ENCODE data around the gene IGFN1.

IGFN1 gene

DNA sequence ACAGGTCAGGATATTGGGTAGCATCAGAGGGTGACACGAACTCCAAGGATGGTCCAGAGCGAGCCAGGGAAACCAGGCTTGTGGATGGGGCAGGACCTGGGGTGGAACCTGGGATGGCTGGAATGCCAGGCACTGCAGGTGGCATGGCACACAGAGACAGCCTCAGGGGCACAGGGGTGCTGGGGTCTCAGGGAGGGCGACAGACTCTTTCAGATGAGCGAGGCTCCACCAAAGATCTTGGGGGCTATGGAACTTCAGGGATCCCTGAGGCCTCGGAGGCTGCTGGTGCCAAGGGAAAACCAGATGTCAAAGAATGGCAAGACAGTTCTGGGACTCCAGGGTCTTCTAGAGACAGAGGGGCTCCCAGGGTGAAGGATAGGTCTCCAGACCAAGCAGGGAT, 21.4 kb downstream of the IGFN1 start:
- no peak for TF ChIP-seq GATA1 (IDR thresholded peaks at IDR 0.05; ENCODE audit: low read depth, low read length)
- DNase-seq, result no peak

DNA sequence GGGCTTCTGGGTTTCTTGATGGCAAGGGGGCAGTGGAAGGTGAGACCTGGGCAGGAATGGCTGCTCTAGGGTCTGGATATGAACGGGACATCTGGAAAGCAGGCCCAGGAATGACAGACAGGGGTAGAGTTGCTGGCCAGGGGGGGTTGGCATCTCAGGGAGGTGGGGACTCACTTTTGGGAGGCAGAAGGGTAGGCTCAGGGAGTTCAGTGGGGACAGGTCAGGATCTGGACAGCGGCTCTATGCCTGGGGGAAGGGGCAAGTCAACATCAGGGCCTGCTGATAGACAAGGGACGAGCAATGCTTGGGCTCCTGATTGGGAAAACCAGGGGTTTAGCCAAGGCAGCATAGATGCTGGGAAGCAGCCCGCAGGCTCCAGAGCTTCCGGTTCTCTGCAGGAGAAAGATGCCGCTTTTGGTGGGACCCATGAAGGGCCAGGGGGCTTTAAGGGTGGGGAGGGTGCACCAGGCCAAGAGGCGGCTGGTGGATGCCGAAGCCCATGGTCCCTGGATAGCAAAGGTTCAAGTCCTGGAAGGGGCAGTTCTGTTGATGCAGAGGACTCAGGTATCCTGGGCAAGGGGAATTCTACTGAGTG, 21.9 kb downstream of the IGFN1 start:
- no peak for DNase-seq
- TF ChIP-seq POLR2A (IDR thresholded peaks at IDR 0.05; ENCODE audit: low read length) (no peak), GATA1 (IDR thresholded peaks at IDR 0.05; ENCODE audit: low read depth, low read length) (no peak)

DNA sequence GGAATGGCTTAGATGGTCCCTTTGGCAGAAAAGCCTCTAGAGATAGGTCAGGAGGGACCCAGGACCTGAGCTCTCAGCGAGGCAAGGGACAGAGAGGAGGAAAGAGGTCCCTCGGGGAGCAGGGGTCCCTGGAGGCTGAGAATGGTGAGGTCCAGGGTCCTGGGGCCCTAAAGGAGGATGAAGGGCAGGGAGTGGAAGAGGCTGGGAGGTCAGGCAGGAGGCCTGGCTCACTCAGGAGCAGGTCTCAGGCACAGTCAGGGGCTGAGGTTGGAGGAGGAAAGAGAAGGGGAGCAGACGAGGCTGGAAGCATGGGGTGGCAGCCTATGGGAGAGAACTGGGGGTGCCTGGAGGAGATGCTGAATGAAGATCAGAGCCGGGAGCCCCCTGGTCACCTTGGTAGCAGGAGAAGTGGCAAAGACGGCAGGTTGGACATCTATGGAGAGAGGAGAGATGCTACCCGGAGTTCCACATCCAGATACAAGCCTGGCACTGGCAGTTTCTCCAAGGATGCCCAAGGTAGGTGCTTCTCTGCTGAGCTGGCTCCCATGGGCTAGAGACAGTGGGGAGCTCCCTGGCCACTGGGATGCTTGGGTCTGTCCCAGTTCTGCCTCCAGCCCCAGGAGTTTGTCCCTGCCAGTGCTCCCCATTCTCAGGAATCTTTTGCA, 22.6 kb downstream of the IGFN1 start:
- no peak for DNase-seq
- TF ChIP-seq POLR2A (IDR thresholded peaks at IDR 0.05; ENCODE audit: low read length) (no peak), GATA1 (IDR thresholded peaks at IDR 0.05; ENCODE audit: low read depth, low read length) (no peak)

DNA sequence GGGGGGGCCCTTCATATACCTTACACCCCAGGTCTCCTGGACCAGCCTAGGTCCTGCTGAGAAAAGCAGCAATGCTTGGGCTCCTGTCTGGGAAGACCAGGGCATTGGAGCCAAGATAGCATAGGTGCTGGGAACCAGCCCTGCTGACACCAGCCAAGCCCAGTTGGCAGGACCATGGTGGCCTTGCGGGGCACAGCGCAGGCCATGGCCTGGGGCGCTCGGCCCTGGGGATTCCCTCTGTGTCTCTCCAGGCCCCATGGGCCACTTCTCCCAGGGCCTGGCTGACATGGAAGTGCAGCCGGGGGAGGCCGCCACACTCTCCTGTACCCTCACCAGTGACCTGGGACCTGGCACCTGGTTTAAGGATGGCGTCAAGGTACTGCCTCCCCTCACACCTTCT, 23.3 kb downstream of the IGFN1 start:
- DNase-seq, result no peak
- no peak for TF ChIP-seq POLR2A (IDR thresholded peaks at IDR 0.05; ENCODE audit: low read length)
- no peak for TF ChIP-seq GATA1 (IDR thresholded peaks at IDR 0.05; ENCODE audit: low read depth, low read length)

DNA sequence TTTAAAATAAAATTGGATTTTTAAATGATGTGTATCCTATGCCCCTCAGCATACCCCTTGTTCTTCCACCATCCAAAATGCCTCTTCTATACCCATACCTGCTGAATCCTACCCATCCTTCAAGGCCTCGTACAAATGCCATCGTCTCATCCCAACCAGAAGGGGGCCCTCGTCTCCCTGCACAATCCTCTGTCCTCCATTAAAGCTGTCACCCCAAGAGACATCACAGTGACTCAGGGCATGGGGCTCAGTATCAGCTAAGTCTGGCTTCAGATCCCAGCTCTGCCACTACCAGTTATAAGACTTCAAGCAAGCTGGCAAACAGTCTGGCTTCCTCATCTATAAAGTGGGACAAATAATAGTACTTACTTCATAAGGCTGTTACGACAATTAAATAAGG, 23.8 kb downstream of the IGFN1 start:
- DNase-seq, result peak; percentile 33 to 46

DNA sequence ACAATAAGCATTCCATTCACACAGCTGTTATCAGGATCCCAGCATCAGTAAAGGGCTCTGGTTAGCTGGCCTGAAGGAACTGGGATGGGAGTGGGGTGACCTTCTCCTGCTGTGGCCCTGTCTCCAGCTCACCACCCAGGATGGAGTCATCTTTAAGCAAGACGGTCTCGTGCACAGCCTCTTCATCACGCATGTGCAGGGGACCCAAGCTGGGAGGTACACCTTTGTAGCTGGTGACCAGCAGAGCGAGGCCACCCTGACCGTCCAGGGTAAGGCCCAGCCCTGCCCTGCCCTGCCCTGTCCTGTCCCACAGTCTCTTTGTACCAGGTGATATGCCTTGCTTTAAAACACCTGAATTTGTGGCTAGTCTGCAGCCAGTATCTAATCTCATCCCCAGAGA, 24.3 kb downstream of the IGFN1 start:
- no peak for DNase-seq
- no peak for TF ChIP-seq POLR2A (IDR thresholded peaks at IDR 0.05; ENCODE audit: low read length)
- TF ChIP-seq GATA1 (IDR thresholded peaks at IDR 0.05; ENCODE audit: low read depth, low read length), result no peak

More for the DNA sequence above, 23.8 kb downstream of the IGFN1 start:
- TF ChIP-seq POLR2A (IDR thresholded peaks at IDR 0.05; ENCODE audit: low read length), result no peak
- TF ChIP-seq GATA1 (IDR thresholded peaks at IDR 0.05; ENCODE audit: low read depth, low read length), result no peak

DNA sequence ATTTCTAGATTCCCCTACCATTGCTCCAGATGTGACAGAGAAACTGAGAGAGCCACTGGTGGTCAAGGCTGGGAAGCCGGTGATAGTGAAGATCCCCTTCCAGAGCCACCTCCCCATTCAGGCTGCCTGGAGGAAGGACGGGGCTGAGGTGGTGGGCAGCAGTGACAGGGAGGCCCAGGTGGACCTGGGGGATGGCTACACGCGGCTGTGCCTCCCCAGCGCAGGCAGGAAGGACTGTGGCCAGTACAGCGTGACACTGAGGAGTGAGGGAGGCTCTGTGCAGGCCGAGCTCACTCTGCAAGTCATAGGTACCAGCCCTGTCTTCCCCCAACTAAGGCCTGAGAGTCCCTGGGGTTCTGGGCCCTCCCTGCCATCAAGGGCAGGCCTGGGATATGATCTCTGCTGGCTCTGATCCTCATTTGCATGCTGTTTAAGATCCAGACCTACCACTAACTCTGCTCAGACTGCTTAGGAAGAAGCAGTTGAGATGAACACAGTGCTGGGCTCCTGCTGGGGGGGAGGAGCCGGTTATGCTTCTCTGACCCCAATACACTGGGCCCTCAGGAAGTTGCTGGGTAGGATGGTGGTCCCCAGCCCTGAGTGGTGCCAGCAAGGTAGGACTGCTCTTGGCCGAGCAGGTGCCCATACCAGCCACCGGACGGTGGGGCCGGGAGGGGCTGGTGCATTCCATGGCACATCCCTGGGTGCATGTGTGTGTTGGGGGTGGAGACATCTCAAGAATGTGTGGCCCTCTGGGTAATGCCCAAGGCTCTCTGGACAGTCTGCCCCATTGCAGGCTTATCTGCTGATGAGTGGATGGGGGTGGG, 25.1 kb downstream of the IGFN1 start:
- DNase-seq, result no peak

DNA sequence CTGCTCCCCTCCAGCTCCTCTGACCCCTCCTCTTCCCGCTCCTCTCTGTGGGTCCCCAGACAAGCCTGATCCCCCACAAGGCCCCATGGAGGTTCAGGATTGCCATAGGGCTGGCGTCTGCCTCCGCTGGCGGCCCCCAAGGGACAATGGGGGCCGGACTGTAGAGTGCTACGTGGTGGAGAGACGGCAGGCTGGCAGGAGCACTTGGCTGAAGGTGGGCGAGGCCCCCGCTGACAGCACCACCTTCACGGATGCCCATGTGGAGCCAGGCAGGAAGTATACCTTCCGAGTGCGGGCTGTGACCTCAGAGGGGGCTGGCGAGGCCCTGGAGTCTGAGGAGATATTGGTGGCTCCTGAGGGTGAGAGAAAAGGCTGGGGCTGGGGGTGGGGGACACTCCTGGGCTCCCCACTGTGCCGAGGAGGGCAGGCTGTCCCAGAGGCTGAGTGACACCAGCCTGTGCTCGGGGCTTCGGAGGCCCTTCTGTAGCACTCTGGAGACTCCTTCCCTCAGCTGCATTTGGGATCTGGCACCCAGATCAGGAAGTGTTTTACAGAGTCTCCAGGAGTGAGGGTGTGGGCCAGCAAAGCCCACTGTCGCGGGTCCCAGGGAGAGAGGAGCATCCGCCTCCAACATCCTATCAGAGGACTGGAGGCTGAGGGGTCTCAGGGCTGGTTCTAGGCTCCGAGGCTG, 25.9 kb downstream of the IGFN1 start:
- no peak for DNase-seq
- no peak for TF ChIP-seq GATA1 (IDR thresholded peaks at IDR 0.05; ENCODE audit: low read depth, low read length)
- TF ChIP-seq POLR2A (IDR thresholded peaks at IDR 0.05; ENCODE audit: low read length), result no peak

More for the DNA sequence above, 25.1 kb downstream of the IGFN1 start:
- TF ChIP-seq GATA1 (IDR thresholded peaks at IDR 0.05; ENCODE audit: low read depth, low read length) (no peak), POLR2A (IDR thresholded peaks at IDR 0.05; ENCODE audit: low read length) (no peak)

DNA sequence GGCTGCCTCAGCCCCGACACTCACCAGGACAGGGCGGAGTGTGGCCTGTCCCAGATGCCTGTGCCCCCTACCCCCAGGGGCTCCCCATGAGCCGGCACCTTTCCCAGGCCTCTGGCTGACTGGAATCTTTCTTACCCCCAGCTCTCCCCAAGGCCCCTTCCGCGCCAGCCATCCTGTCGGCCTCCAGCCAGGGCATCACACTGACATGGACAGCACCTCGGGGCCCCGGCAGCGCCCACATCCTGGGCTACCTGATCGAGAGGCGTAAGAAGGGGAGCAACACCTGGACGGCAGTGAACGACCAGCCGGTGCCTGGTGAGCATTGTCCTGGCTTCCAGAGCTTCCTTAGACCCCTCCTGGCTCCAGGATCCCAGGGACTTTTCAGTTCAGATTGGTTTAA, 26.5 kb downstream of the IGFN1 start:
- no peak for DNase-seq
- TF ChIP-seq POLR2A (IDR thresholded peaks at IDR 0.05; ENCODE audit: low read length) (no peak), GATA1 (IDR thresholded peaks at IDR 0.05; ENCODE audit: low read depth, low read length) (no peak)

DNA sequence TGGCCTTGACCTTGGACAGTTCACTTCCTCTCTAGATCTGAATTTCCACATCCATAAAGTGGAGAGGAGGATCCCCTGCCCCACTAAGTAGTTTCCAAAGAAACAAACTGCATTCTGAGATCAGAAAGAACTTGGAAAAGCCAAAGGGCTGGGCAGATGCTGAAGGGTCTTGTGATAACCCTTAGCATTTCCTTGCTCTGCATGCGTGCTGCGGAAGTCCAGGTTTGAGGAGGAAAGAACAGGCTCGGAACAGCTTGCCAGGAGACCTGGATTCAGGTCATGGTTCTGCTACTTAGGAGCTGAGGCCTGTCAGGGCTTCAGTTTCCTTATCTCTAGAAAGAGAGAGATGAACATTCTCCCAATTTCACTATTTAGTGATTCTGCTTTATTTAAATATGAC, 27.2 kb downstream of the IGFN1 start:
- TF ChIP-seq POLR2A (IDR thresholded peaks at IDR 0.05; ENCODE audit: low read length) (no peak), GATA1 (IDR thresholded peaks at IDR 0.05; ENCODE audit: low read depth, low read length) (no peak)
- DNase-seq, result no peak

DNA sequence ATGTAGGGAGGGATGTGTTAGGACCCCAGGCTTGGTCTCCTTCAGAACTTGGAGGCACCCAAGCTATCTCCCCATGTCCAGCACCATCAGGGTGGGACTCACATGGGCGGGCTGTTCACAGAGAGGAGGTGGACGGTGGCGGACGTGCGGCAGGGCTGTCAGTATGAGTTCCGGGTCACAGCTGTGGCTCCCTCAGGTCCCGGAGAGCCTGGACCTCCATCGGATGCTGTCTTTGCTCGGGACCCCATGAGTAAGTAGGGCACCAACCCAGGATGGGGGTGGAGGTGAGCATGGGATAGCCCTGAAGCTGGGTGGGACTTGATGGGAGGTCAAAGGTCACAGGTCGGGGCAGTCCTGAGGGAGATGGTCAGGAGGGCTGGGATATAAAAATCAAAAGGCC, 27.8 kb downstream of the IGFN1 start:
- no peak for TF ChIP-seq POLR2A (IDR thresholded peaks at IDR 0.05; ENCODE audit: low read length)
- DNase-seq, result no peak

DNA sequence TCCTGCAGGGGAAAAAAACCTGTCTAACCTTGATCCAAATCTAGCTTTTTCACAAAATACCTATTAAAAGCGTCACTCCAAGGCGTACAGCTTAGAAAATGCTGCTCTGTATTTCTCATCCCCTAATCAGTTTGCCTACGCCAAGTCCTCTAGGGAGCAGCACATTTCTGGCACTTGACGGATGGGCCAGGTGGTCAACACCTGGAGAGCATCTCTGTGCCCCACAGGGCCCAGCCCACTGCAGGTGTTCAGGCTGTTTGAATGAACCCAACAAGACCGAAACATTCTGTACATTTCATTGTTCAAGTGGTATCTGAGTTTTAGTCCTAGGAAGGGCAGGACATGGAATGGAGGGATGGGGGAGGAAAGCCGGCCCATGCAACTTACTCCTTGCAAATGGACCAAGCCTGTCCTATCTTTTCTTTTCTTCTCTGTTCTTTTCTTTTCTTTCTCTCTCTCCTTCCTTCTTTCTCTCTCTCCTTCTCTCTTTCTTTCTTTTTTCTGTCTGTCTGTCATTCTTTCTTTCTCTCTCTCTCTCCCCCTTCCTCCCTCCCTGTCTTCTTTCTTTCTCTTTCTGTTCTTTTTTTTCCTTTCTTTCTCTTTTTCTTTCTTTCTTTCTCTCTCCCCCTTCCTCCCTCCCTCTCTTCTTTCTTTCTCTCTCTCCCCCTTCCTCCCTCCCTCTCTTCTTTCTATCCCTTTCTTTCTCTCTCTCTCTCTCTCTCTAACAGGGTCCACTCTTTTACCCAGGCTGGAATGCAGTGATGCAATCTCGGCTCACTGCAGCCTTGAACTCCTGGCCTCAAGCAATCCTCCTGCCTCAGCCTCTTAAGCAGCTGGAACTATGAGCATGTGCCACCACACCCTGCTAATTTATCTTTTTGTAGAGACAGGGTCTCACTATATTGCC, 29.1 kb downstream of the IGFN1 start:
- no peak for DNase-seq
- no peak for TF ChIP-seq GATA1 (IDR thresholded peaks at IDR 0.05; ENCODE audit: low read depth, low read length)
- TF ChIP-seq POLR2A (IDR thresholded peaks at IDR 0.05; ENCODE audit: low read length), result no peak

DNA sequence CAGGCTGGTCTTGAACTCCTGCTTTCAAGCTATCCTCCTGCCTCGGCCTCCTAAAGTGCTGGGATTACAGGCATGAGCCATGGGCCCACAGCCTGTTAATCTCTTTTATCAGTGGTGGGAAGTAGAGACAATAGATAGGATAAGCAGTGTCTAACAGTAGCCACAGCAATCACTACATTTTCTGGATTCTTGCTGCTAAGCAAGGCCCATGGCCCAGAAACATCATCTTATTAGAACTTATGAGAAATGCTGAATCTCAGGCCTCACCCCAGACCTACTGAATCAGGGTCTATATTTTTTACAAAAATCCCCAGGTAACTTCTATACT, 29.7 kb downstream of the IGFN1 start:
- DNase-seq, result no peak
- no peak for TF ChIP-seq GATA1 (IDR thresholded peaks at IDR 0.05; ENCODE audit: low read depth, low read length)
- TF ChIP-seq POLR2A (IDR thresholded peaks at IDR 0.05; ENCODE audit: low read length), result no peak

Data from erythroblast (primary cell).